HEK293T (cell line): ENCODE data around the gene EXOSC6.
"Not testable (repeated sequence)": the region's sequence is repeated elsewhere in the genome, so short reads cannot be mapped to it uniquely, and the experiment has no call there.

Source experiments
- CTCF ChIA-PET: fragments of 350-600 bp; formaldehyde crosslinking; extraction: SDS; loops from one replicate; lab custom pipeline; 2021; ENCODE audit warnings: antibody characterized with exemption, inconsistent platforms; lab: Yijun Ruan, JAX
- POLR2A ChIA-PET: fragments of 350-600 bp; formaldehyde crosslinking; extraction: SDS; loops from one replicate; lab custom pipeline; 2020; ENCODE audit warnings: antibody characterized with exemption, inconsistent platforms; lab: Yijun Ruan, JAX
- DNase-seq: peaks from one replicate; pipeline ENCODE4 v3.0.0; 2012; ENCODE audit warnings: mixed read lengths; ENCODE audit errors: extremely low spot score
- ARNT ChIP-seq: fragments of 450-650 bp; IDR thresholded peaks from 2 replicates; pipeline ENCODE4 v1.6.1; 2017; ENCODE audit warnings: mild to moderate bottlenecking
- BHLHE40 ChIP-seq: fragments of 450-650 bp; IDR thresholded peaks from 2 replicates; pipeline ENCODE4 v1.6.1; 2016; ENCODE audit warnings: mild to moderate bottlenecking, moderate library complexity, borderline replicate concordance
- CTBP1 ChIP-seq: fragments of 450-650 bp; IDR thresholded peaks from 2 replicates; pipeline ENCODE4 v1.6.1; 2016; ENCODE audit warnings: borderline replicate concordance
- ELF4 ChIP-seq: fragments of 450-650 bp; IDR thresholded peaks from 2 replicates; pipeline ENCODE4 v1.6.1; 2017; ENCODE audit warnings: antibody characterized with exemption
- FOXA1 ChIP-seq: fragments of 450-650 bp; IDR thresholded peaks from 2 replicates; pipeline ENCODE4 v1.6.1; 2016; ENCODE audit warnings: mild to moderate bottlenecking
- FOXK2 ChIP-seq: fragments of 450-650 bp; IDR thresholded peaks from 2 replicates; pipeline ENCODE4 v1.6.1; 2016; ENCODE audit warnings: mild to moderate bottlenecking
- FOXM1 ChIP-seq: fragments of 450-650 bp; IDR thresholded peaks from 2 replicates; pipeline ENCODE4 v1.6.1; 2017; ENCODE audit warnings: mild to moderate bottlenecking, borderline replicate concordance
- HDGF ChIP-seq: fragments of 450-650 bp; IDR thresholded peaks from 2 replicates; pipeline ENCODE4 v1.6.1; 2017; ENCODE audit warnings: antibody characterized with exemption, borderline replicate concordance
- L3MBTL2 ChIP-seq: fragments of 450-650 bp; conservative IDR thresholded peaks from 2 replicates; pipeline ENCODE4 v1.6.1; 2016; ENCODE audit warnings: mild to moderate bottlenecking
- LEF1 ChIP-seq: fragments of 450-650 bp; IDR thresholded peaks from 2 replicates; pipeline ENCODE4 v1.6.1; 2017; ENCODE audit warnings: mild to moderate bottlenecking, borderline replicate concordance
- NFRKB ChIP-seq: fragments of 450-650 bp; IDR thresholded peaks from 2 replicates; pipeline ENCODE4 v1.6.1; 2016; ENCODE audit warnings: mild to moderate bottlenecking, moderate library complexity
- PKNOX1 ChIP-seq: fragments of 450-650 bp; IDR thresholded peaks from 2 replicates; pipeline ENCODE4 v1.6.1; 2016
- SP1 ChIP-seq: fragments of 450-650 bp; IDR thresholded peaks from 2 replicates; pipeline ENCODE4 v1.6.1; 2017
- SUZ12 ChIP-seq: fragments of 450-650 bp; IDR thresholded peaks from 2 replicates; pipeline ENCODE4 v1.6.1; 2016; ENCODE audit warnings: mild to moderate bottlenecking
- TARDBP ChIP-seq: fragments of 450-650 bp; IDR thresholded peaks from 2 replicates; pipeline ENCODE4 v1.6.1; 2016
- ZNF384 ChIP-seq: fragments of 450-650 bp; IDR thresholded peaks from 2 replicates; pipeline ENCODE4 v1.6.1; 2016

Gene EXOSC6

GRCh38 chr16:70290949-70291519, 39.3 kb upstream of the EXOSC6 start:
- POLR2A ChIA-PET, result interaction anchor here (1.2 to 1.5 kb wide), 2 partner anchors 8 to 56 kb away, joined by 3 to 5 read pairs; partner anchors contain the start of genes DDX19A and DDX19B

GRCh38 chr16:70289229-70290094, 37.7 kb upstream of the EXOSC6 start, which contains the start of gene AARS1:
Gene AARS1 (minus strand): TSS chr16:70289506. CDS start chr16:70282763, 6,743 bp downstream.
- peak; percentile 96 for DNase-seq
- TF ChIP-seq ELF4 (peak; percentile 50; the same call in 1 of the 2 replicates), PKNOX1 (peak; percentile 100), FOXA1 (no peak), TARDBP (no peak), L3MBTL2 (0 out of 2 replicates have a peak, but pooled peaks have one; percentile 17), FOXM1 (peak; percentile 57; the same call in 1 of the 2 replicates)
- ChIA-PET POLR2A (interaction anchor here (0.7 to 3.2 kb wide), 13 partner anchors 9 to 360 kb away, joined by 3 to 30 read pairs (median 4); partner anchors contain the start of genes DDX19A, DDX19B and EXOSC6), CTCF (no interaction called here)

More at GRCh38 chr16:70290949-70291519, 39.3 kb upstream of the EXOSC6 start:
- no peak for DNase-seq
- CTCF ChIA-PET, result no interaction called here
- TF ChIP-seq BHLHE40 (no peak), SP1 (no peak), FOXK2 (no peak), ZNF384 (no peak), PKNOX1 (no peak), ELF4 (no peak), FOXA1 (no peak), ARNT (no peak), NFRKB (no peak), SUZ12 (no peak), FOXM1 (no peak)

GRCh38 chr16:70287304-70287971, 35.7 kb upstream of the EXOSC6 start:
- not testable (repeated sequence) for DNase-seq
- ChIA-PET CTCF (interaction anchor here (0.6 to 1.3 kb wide), 2 partner anchors 17 to 20 kb away, joined by 3 to 5 read pairs; no protein-coding TSS in a partner anchor), POLR2A (interaction anchor here (0.9 to 3.2 kb wide), 4 partner anchors 9 to 93 kb away, joined by 6 to 30 read pairs (median 8); partner anchors contain the start of genes DDX19B and EXOSC6)

GRCh38 chr16:70276392-70276791, 24.7 kb upstream of the EXOSC6 start:
- CTCF ChIA-PET, result no interaction called here
- POLR2A ChIA-PET, result no interaction called here
- TF ChIP-seq TARDBP, result no peak
- TF ChIP-seq L3MBTL2, result no peak
- no peak for TF ChIP-seq NFRKB
- no peak for TF ChIP-seq LEF1
- no peak for TF ChIP-seq FOXM1
- no peak for TF ChIP-seq BHLHE40
- no peak for TF ChIP-seq ARNT
- no peak for TF ChIP-seq HDGF
- no peak for TF ChIP-seq FOXA1
- TF ChIP-seq CTBP1, result no peak
- no peak for TF ChIP-seq PKNOX1
- no peak for TF ChIP-seq ELF4
- TF ChIP-seq SP1, result no peak
- TF ChIP-seq FOXK2, result no peak
- TF ChIP-seq ZNF384, result no peak
- no peak for TF ChIP-seq SUZ12
- no peak for DNase-seq

- ChIA-PET POLR2A (interaction anchor here (0.6 to 1.0 kb wide), 2 partner anchors 17 to 20 kb away, joined by 3 read pairs; partner anchors contain the start of genes AARS1 and EXOSC6), CTCF (interaction anchor here (1.1 kb wide), 1 partner anchor 19 kb away, joined by 4 read pairs; no protein-coding TSS in a partner anchor)
- no peak for DNase-seq
- TF ChIP-seq FOXK2 (no peak), ARNT (no peak), FOXM1 (no peak), HDGF (no peak), ELF4 (no peak), PKNOX1 (no peak), SP1 (no peak), L3MBTL2 (no peak), FOXA1 (no peak), CTBP1 (no peak), TARDBP (no peak), ZNF384 (no peak)
Observed at GRCh38 chr16:70271696-70272095, 20.0 kb upstream of the EXOSC6 start.
